ENCODE measurements around the gene OSTF1.

OSTF1 gene

DNA sequence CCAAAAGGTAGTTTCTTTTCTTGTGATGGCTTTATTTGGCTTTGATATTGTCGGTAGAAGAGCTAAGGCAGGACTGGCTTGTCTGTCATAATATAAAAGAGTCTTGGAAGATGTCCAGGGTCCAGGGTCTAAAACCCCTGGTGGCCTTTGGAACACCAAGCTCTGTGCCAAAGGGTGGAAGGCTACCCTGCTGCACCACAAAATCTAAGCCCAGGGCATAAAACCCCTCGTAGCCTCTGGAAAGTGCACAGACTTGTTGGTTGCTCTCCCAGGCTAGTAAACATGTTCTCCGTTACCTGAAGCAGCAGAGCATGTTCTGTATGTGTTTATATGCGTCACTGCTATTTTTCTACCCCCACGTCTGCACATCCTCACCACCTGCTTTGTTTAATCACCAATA lies 75.5 kb downstream of the OSTF1 start:
- DNase-seq (ENCODE audit: low read depth in 2 of 2), result no peak

GRCh38 chr9:75164573-75164972 lies 76.3 kb downstream of the OSTF1 start:
- DNase-seq (ENCODE audit: low read depth in 2 of 2), result no peak

GRCh38 chr9:75167281-75167680 lies 79.0 kb downstream of the OSTF1 start:
- no peak for DNase-seq (ENCODE audit: low read depth in 2 of 2)

DNA sequence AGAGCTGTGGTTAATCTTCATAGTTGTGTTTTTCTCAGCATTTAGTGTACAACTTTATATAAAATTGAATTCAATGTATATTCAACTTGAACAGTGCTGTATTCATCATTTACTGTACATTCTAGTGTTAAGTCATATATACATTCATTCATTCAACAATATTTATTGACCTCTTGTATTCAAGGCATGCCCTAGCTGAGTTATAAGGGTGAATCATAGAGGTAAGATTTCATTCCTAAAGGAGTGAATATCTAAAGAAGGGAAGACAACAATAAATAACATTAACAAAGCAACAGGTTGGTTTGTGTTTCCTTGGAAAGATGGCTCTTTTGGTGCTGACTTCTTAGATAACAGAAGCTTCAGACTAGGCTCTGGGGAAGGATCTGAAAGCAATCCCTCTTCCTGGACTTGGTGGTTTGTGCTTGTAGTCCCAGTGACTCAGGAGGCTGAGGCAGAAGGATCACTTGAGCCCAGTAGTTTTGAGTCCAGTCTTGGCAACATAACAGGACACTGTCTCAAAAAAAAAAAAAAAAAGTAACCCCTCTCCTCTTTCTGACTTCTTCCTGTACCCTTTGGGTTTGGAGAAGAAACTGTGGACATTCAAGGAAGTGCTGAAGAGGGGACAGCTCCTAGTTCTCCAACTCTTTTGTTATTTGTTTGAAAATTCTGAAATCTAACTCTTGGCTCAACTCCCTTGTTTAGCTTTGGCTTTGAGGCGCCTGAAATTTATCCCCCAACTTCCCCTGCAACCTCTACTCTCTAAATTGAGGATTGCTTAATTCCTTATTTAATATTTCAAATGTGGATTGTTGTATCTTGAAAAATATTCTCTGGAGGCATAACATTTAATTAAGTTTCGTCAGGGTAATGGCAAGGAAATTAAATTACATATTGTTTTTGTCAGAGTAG lies 80.2 kb downstream of the OSTF1 start:
- DNase-seq (ENCODE audit: low read depth in 2 of 2), result no peak

GRCh38 chr9:75169623-75170022 lies 81.3 kb downstream of the OSTF1 start:
- DNase-seq (ENCODE audit: low read depth in 2 of 2), result no peak

GRCh38 chr9:75170898-75171360 lies 82.6 kb downstream of the OSTF1 start:
- DNase-seq (ENCODE audit: low read depth in 2 of 2), result no peak

DNA sequence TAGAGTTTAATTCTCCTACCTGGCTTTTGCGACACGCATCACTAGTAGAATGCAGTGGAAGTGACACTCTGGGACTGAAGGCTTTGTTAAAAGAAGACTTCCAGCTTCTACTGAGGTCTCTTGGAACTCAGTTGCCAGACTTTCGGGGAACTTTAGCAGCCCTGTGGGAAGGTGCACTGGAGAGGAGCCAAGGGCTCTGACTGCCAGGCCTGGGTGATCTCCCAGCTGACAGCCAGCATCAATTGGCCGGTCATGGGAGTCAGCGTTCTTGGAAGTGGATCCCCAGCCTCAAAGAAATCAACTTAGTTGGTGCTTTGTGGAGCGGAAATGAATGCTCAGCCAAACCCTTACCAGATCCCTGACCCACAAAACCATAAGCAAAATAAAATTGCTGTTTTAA lies 87.1 kb downstream of the OSTF1 start:
- no peak for DNase-seq (ENCODE audit: low read depth in 2 of 2)

DNA sequence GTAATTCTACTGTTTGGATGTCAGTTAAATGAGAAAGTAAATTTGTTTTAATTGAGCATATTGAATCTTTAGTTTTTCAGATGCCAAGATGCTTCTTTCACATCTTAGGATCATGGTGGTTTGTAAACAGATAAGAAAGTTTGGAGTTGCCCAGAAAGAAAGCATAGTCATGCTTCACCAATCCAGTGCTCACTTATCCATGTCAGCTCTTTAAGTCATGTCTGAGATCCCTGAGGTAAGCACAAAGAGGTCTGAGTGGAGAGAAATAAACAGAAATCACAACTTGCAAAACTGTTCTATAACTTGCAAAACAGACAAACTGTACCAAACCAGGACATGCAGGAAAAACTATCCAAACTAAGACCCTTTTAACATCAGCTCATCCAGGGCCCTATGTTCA lies 87.7 kb downstream of the OSTF1 start:
- no peak for DNase-seq (ENCODE audit: low read depth in 2 of 2)

DNA sequence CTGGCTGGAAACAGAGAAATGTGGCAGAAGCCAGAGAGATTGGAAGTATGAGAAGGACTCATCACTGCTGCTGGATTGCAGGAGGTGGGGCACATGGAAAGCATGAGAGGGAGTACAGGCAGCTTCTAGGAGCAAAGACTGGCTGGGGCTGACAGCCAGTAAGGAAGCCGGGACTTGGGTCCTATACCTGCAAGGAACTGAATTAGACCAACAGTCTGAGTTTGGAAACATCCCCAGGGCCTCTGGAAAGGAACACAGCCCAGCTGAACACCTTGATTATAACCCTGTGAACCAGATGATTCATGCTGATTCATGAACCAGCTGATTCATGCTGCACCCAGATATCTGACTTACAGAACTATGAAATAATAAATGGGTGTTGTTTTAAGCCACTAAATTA lies 93.4 kb downstream of the OSTF1 start:
- no peak for DNase-seq (ENCODE audit: low read depth in 2 of 2)

DNA sequence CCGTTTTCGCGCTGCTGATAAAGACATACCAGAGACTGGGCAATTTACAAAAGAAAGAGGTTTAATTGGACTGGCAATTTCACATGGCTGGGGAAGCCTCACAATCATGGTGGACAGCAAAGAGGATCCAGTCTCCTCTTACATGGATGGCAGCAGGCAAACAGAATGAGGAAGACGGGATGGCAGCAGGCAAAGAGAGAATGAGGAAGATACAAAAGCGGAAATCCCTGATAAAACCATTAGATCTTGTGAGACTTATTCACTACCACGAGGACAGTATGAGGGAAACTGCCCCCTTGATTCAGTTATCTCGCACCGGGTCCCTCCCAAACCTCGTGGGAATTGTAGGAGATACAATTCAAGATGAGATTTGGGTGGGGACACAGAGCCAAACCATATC lies 95.0 kb downstream of the OSTF1 start:
- no peak for DNase-seq (ENCODE audit: low read depth in 2 of 2)

DNA sequence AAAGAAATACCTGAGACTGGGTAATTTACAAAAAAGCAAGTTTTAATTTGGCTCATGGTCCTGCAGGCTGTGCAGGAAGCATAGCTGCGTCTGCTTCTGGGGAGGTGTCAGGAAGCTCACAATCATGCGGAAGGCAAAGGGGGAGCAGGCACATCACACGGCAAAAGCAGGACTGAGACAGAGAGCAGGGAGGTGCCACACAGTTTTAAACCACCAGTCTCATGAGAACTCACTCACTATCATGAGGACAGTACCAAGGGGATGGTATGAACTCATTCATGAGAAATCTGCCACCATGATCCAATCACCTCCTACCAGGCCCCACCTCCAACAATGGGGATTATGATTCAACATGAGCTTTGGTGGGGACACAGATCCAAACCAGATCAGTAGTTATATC lies 96.2 kb downstream of the OSTF1 start:
- DNase-seq (ENCODE audit: low read depth in 2 of 2), result no peak

DNA sequence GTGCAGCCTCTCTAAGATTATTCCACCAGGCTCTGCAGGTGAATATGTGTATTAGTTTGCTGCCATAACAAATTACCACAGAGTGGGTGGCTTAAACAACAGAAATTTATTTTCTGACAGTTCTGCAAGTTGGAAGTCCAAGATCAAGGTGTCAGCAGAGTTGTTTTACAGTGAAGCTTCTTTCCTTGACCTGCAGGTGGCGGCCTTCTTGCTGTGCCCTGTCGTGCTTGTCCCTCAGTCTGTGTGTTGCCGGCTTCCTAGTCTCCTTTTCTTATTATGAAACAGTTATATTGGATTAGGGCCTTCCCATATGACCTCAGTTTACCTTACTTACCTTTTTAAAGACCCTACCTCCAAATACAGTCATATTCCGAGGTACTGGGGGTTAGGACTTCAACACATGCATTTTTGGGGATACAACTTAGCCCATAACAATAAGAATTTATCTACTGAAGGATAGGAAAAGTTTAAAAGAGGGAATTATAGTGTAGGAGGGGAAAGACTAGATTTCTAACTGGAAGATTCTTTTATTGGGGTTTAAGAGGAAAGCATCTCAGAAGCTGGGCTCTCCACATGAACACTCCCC lies 97.4 kb downstream of the OSTF1 start:
- peak in 1 of 2 donors; percentile 4 for DNase-seq (ENCODE audit: low read depth in 2 of 2)

- no peak for DNase-seq (ENCODE audit: low read depth in 2 of 2)
Measured at GRCh38 chr9:75186767-75187380, 98.6 kb downstream of the OSTF1 start.

DNA sequence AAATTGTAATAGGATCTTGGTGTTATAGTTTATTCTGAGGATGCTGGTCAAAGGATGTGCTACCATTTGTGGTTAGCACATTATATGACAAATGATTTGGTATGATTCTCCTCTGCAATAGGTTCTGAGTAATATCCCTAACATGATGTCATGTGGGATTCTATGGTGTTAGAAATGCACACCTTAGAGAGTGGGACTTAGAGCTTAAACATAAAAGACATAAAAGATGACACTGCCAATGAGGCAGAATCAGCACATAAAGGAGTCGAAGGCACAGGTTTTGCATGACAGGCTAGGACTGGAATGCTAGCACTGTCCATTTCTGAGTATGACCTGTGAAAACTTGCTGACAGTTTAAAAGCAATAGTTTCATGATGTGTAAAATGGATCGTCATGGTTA lies 100.4 kb downstream of the OSTF1 start:
- DNase-seq (ENCODE audit: low read depth in 2 of 2), result no peak

DNA sequence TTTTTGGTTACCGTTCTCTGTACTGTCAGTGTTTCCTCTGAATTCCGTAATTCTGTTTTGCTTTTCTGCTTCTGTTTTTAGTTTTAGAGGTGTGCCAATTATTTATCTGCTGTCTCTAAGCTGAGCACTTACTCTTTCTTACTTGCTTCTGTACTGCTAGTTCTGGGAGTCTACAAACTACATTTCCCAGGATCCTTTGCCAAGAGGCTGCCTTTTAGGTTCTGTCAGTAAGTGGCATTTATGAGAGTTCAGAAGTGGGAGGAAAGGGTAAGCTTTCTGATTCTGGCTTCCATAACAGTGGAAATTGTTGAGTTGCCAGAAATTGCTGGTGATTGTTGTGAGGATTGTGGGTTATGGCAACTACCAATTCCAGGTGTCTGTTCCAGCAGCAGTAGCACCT lies 102.4 kb downstream of the OSTF1 start:
- DNase-seq (ENCODE audit: low read depth in 2 of 2), result no peak

Data from activated CD8-positive, alpha-beta memory T cell treated with anti-CD3 and anti-CD28 coated beads for 4 hours (primary cell).